K562 (cell line): ENCODE measurements around the gene SYNE2. TPM values are rescaled to one million over a fixed set of nuclear protein-coding genes. Genes with fewer than 3 reads are reported as not detected.

ENCODE experiments used
- ATAC-seq: fragments of 200-7000 bp; cut with Tn5 transposase; 3 replicates; pipeline ENCODE4 v1.9.1; 2020; ENCODE audit warnings: moderate library complexity
- BruUV-seq: library from RNA; stranded (reverse); fragments of 400-500 nt; replicated peaks from 2 replicates; lab custom pipeline; 2021; lab: Mats Ljungman, UMichigan
- CTCF ChIA-PET: fragments of 300-600 bp; formaldehyde crosslinking; extraction: SDS; loops from one replicate; lab custom pipeline; 2021; ENCODE audit warnings: low intra/inter-chr PET ratio; lab: Yijun Ruan, JAX
- POLR2A ChIA-PET: fragments of 300-600, 350-650 bp; sonication (Branson Sonifier 250); formaldehyde crosslinking; extraction: SDS; loops from one replicate; lab custom pipeline; 2021; ENCODE audit warnings: antibody characterized with exemption, inconsistent platforms; lab: Yijun Ruan, JAX
- DNase-seq, 4 experiments: peaks; one replicate each; pipeline versions ENCODE4 v3.0.0 to v3.0.0-alpha.2; 2011 to 2018; ENCODE audit warnings: low spot score in 3 of 4, mixed read lengths in 3 of 4; ENCODE audit errors: extremely low read depth in 1 of 4
- FAIRE-seq: peaks from 2 replicates; lab custom pipeline; 2011; peaks lifted over from hg19 to GRCh38; lab: Jason Lieb, UNC
- H2AFZ ChIP-seq: 2 replicates; pipeline ENCODE4 v1.6.0; 2011; ENCODE audit warnings: low read depth, low read length, control low read depth, inconsistent platforms
- H3K27ac ChIP-seq: fragments of 200-600 bp; 3 replicates; pipeline ENCODE4 v1.8.0; 2011; ENCODE audit warnings: low read depth, mild to moderate bottlenecking, control low read depth, inconsistent platforms, low read length, moderate library complexity, mixed read lengths; ENCODE audit errors: extremely low read depth
- H3K27me3 ChIP-seq, 2 experiments: fragments of 300-600 bp in 1 of 2; 2 replicates in 1 of 2; 3 replicates in 1 of 2; pipeline versions ENCODE4 v1.6.0 to v1.8.0; 2011; ENCODE audit warnings: inconsistent platforms in 2 of 2, low read length in 2 of 2, mild to moderate bottlenecking in 1 of 2, mixed read lengths in 1 of 2, moderate library complexity in 1 of 2; ENCODE audit not compliant: control insufficient read depth in 2 of 2, insufficient read depth in 2 of 2
- H3K36me3 ChIP-seq: fragments of 300-600 bp; 3 replicates; pipeline ENCODE4 v1.8.0; 2011; ENCODE audit warnings: mild to moderate bottlenecking, low read length, inconsistent platforms; ENCODE audit not compliant: control insufficient read depth, insufficient read depth
- H3K4me1 ChIP-seq, 2 experiments: fragments of 200-600 bp in 1 of 2; replicated peaks in 1 of 2; 2 replicates in 1 of 2; 3 replicates in 1 of 2; pipeline versions ENCODE4 v1.5.1 to v1.8.0; 2011; ENCODE audit warnings: inconsistent platforms in 2 of 2, low read length in 2 of 2, mild to moderate bottlenecking in 1 of 2, mixed read lengths in 1 of 2, moderate library complexity in 1 of 2; ENCODE audit not compliant: control insufficient read depth in 2 of 2, insufficient read depth in 2 of 2
- H3K4me2 ChIP-seq: 2 replicates; pipeline ENCODE4 v1.6.1; 2011; ENCODE audit warnings: low read length, control low read depth, inconsistent platforms, mixed read lengths; ENCODE audit not compliant: insufficient read depth
- H3K4me3 ChIP-seq: fragments of 200-600 bp; sonication (generic), shearing (Covaris generic); 2 replicates; pipeline ENCODE4 v1.5.1; 2016; ENCODE audit warnings: control low read depth, inconsistent platforms
- H3K79me2 ChIP-seq: fragments of 200-600 bp; 3 replicates; pipeline ENCODE4 v1.8.0; 2011; ENCODE audit warnings: low read length, inconsistent platforms; ENCODE audit not compliant: control insufficient read depth, insufficient read depth
- H3K9ac ChIP-seq, 2 experiments: 2 replicates each; pipeline versions ENCODE4 v1.6.0 to v1.6.1; 2011; ENCODE audit warnings: low read depth in 2 of 2, low read length in 2 of 2, control low read depth in 1 of 2, inconsistent platforms in 1 of 2, mild to moderate bottlenecking in 1 of 2, mixed read lengths in 1 of 2; ENCODE audit not compliant: insufficient read depth in 1 of 2
- H3K9me1 ChIP-seq: one replicate; pipeline ENCODE4 v1.6.0; 2011; ENCODE audit warnings: inconsistent platforms, mild to moderate bottlenecking, low read length, moderate library complexity; ENCODE audit not compliant: control insufficient read depth, insufficient read depth
- H3K9me3 ChIP-seq: replicated peaks from 2 replicates; pipeline ENCODE4 v1.5.1; 2011; ENCODE audit warnings: low read depth, low read length, inconsistent platforms; ENCODE audit not compliant: control insufficient read depth, insufficient read depth
- H4K20me1 ChIP-seq: replicated peaks from 2 replicates; pipeline ENCODE4 v1.6.1; 2011; ENCODE audit warnings: low read length, inconsistent platforms, mixed read lengths; ENCODE audit not compliant: control insufficient read depth, insufficient read depth
- CBX3 ChIP-seq, 2 experiments: IDR thresholded peaks; 1 replicate in 1 of 2; 2 replicates in 1 of 2; pipeline ENCODE4 v1.6.1; 2012; ENCODE audit warnings: inconsistent platforms in 2 of 2, low read length in 2 of 2, borderline replicate concordance in 1 of 2, control low read depth in 1 of 2
- DLX4 ChIP-seq: fragments of 250-450 bp; sonication (Bioruptor Pico); IDR thresholded peaks from 2 replicates; pipeline ENCODE4 v1.6.1; 2021; ENCODE audit warnings: mild to moderate bottlenecking
- ETV5 ChIP-seq: sonication (generic); formaldehyde crosslinking; IDR thresholded peaks from 2 replicates; pipeline ENCODE4 v1.4.0; 2020; ENCODE audit warnings: low read depth, mild to moderate bottlenecking, missing genetic modification reagents
- FOXA3 ChIP-seq, 2 experiments: fragments of 450-650 bp in 1 of 2; sonication (generic) in 1 of 2; formaldehyde crosslinking; IDR thresholded peaks in 1 of 2; conservative IDR thresholded peaks in 1 of 2; 2 replicates each; pipeline versions ENCODE4 v1.4.0 to v1.8.0; 2020 to 2022; ENCODE audit warnings: mild to moderate bottlenecking in 2 of 2, missing genetic modification reagents in 1 of 2
- HES1 ChIP-seq: fragments of 450-650 bp; IDR thresholded peaks from 2 replicates; pipeline ENCODE4 v1.6.1; 2016; ENCODE audit warnings: low read depth, mild to moderate bottlenecking, moderate library complexity
- MBD1 ChIP-seq: fragments of 250-450 bp; sonication (Bioruptor Pico); IDR thresholded peaks from 2 replicates; pipeline ENCODE4 v1.8.0; 2022; ENCODE audit warnings: inconsistent platforms
- NFYB ChIP-seq: IDR thresholded peaks from 2 replicates; pipeline ENCODE4 v1.6.1; 2011; ENCODE audit warnings: mild to moderate bottlenecking, moderate library complexity; ENCODE audit not compliant: insufficient read length; ENCODE audit errors: extremely low read depth
- TBP ChIP-seq: optimal IDR thresholded peaks from 2 replicates; pipeline ENCODE3; 2011; ENCODE audit warnings: low read depth, low read length, improper control_type of control experiment
- TFAM ChIP-seq: fragments of 250-450 bp; sonication (Bioruptor Pico); conservative IDR thresholded peaks from 2 replicates; pipeline ENCODE4 v1.5.0; 2021; ENCODE audit warnings: mild to moderate bottlenecking, moderate library complexity
- ZBTB17 ChIP-seq: fragments of 450-650 bp; formaldehyde crosslinking; IDR thresholded peaks from 2 replicates; pipeline ENCODE4 v1.4.0; 2020; ENCODE audit warnings: mild to moderate bottlenecking
- WGBS: fragments of 100-300 bp; shearing (Covaris generic); methylation state at CpG from one replicate; pipeline ENCODE4 v1.1.6; 2016; ENCODE audit warnings: low coverage, mixed read lengths; ENCODE audit not compliant: insufficient coverage; ENCODE audit errors: missing lambda C conversion rate; 5-methylcytosine and 5-hydroxymethylcytosine counted together
- in situ Hi-C: fragments of 300-500 bp; cut with MboI; formaldehyde crosslinking; loops from 4 replicates; pipeline ENCODE4 v1.15.0; 2018; ENCODE audit warnings: inconsistent platforms, mixed read lengths
- intact Hi-C: fragments of 100-400 bp; cut with micrococcal nuclease; formaldehyde crosslinking; loops from 2 replicates; pipeline ENCODE4 v1.14.2; 2022
- polyA plus RNA-seq, 8 experiments: library from polyadenylated mRNA; depleted of rRNA in 4 of 8; stranded (reverse) in 5 of 8; unstranded in 3 of 8; fragments of >200 nt; fragmentation: Nextera tagmentation in 2 of 8; fragmentation: Illumina TruSeq in 1 of 8; extraction: Ambion mirVana in 2 of 8; extraction: Trizol in 1 of 8; gene quantifications; 2 replicates each; pipeline versions ENCODE4 v1.2.1 to v1.2.3, GENCODE V29; 2011 to 2014; ENCODE audit warnings: inconsistent platforms in 1 of 8, missing spikeins in 1 of 8
- total RNA-seq, 7 experiments: library from RNA; depleted of rRNA in 6 of 7; stranded (reverse); fragments of >200 nt in 6 of 7; fragmentation: Illumina TruSeq in 2 of 7; extraction: Trizol in 2 of 7; gene quantifications; 2 replicates each; pipeline versions ENCODE4 v1.2.1 to v1.2.3, GENCODE V29; 2011 to 2021; ENCODE audit warnings: low replicate concordance in 1 of 7

Gene SYNE2
- total and polyA plus RNA-seq, 9 of the 15 experiments (the other 6 are each of a cell fraction or from before 2014, with no cell fraction given) = 0.06 to 0.53 (median 0.11) TPM

GRCh38 chr14:64232944-64233343, 380.1 kb downstream of the SYNE2 start:
- no peak for FAIRE-seq
- Histone ChIP-seq H3K9me1 (no peaks in the 10 kb centered on the region), H3K27ac (no peak overlapping the region), H3K27me3 (no peaks in the 10 kb centered on the region; a peak in 1 of 5 replicates), H3K9ac (no peak overlapping the region), H3K4me1 (no peaks in the 10 kb centered on the region), H3K79me2 (no peaks in the 10 kb centered on the region), H3K4me3 (no peak overlapping the region), H3K36me3 (no peaks in the 10 kb centered on the region), H2AFZ (no peak overlapping the region), H3K4me2 (no peak overlapping the region), H4K20me1 (no peaks in the 10 kb centered on the region), H3K9me3 (no peaks in the 10 kb centered on the region)
- POLR2A ChIA-PET = interaction anchor here (1.2 kb wide), 1 partner anchor 8 kb away, joined by 3 read pairs; no protein-coding TSS in a partner anchor
- ATAC-seq = no peak
- CTCF ChIA-PET = no interaction called here
- no TSS peak for BruUV-seq
- TF ChIP-seq ETV5 (CRISPR knock-in tag) (no peak), ZBTB17 (no peak), TFAM (CRISPR knock-in tag) (no peak), FOXA3 (CRISPR knock-in tag; conservative IDR thresholded peaks at IDR 0.05 in 1 of 2, IDR thresholded peaks at IDR 0.05 in 1 of 2) (no peak), NFYB (no peak), HES1 (no peak), CBX3 (IDR thresholded peaks at IDR 0.05; ENCODE audit: borderline replicate concordance in 1 of 2, low read length in 2 of 2) (no peak), DLX4 (CRISPR knock-in tag) (no peak), MBD1 (CRISPR knock-in tag) (no peak), TBP (no peak)
- 60% methylated on average over 4 of the region's 9 CpGs for WGBS
- in situ Hi-C loops = no loop called here
- DNase-seq = no peak
- intact Hi-C loops = no loop called here
